GM18520 (cell line): ENCODE results near the gene CDK14.
"Not testable (repeated sequence)": the region's sequence is repeated elsewhere in the genome, so short reads cannot be mapped to it uniquely, and the experiment has no call there.

Source experiments
- ATAC-seq: cut with Tn5 transposase; IDR thresholded peaks from one replicate; pipeline ENCODE4 v1.9.1; 2021; ENCODE audit not compliant: unreplicated experiment

The CDK14 gene

DNA sequence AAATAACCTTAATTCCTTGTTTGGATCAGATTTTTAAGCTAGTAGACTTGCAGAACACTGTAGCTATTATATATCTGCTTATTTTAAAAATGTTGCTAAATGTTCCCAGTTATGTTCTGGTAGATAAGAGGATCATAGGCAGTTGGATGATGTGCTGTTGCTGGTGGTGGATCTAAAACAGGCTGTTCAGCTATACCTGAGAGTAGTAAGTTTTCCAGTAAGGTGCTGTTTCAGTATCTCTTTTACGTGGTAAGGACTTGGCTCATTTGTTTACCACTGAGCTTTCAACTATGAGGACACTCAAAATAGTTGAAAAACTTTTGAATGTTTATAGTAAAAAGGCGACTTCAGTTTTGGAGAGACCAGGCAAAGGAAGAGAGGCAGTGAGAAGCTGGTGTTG is 180.9 kb downstream of the CDK14 start:
- peak; percentile 89 for ATAC-seq

DNA sequence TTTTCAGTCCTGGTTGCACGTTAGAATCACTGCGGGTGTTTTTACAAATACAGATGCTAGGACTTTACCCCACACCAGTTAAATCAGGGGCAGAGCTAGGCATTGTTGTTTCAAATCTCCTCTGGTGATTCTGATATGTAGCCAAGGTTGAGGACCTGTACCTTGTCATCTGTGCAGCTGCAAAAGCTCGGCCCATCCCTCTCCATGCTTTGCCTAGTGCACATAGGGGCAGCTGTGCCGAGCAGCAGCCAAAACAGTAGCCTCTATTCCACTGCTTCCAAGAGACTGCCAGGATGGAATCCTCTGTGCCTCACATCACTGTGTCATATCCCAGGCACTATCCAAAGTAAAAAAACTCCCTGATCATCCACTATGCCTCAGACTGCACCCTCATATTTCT is 181.3 kb downstream of the CDK14 start:
- ATAC-seq = peak; percentile 22

DNA sequence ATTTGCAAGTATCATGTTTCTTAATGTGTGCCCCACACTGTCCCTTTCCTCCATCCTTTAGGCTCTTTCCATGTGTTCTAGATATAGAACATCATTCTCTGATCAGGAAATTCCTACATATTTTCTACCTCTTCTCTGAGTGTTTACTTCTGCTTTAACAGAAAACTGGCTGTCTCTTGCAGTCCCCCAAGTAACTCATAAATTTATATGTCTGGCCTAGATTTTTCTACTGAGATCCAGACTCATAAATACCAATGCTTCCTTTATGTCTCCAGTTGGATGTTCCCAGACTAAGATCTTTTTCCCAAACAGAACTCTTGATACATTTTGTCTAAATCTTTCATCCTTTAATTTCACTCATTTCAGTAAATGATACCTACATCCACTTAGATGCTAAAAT is 181.8 kb downstream of the CDK14 start:
- ATAC-seq = no peak

DNA sequence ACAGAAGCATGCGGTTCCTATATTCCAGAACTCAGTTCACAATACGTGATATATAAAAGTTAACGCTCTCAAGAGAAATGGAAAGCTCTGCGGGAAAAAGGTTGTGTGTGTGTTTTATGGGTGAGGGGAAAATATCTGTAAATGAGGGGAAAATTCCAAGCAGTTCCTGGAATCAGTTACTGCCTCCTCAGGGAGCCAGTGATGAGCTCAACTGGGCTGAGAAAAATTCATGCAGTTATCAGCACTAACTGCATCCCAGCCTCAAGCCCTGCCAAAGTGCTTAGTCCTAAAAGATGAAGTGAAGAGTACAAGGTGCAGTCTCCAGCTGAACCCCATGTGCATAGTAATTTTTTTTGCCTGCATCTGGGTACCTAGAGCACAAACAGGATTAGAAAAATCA is 191.9 kb downstream of the CDK14 start:
- no peak for ATAC-seq

DNA sequence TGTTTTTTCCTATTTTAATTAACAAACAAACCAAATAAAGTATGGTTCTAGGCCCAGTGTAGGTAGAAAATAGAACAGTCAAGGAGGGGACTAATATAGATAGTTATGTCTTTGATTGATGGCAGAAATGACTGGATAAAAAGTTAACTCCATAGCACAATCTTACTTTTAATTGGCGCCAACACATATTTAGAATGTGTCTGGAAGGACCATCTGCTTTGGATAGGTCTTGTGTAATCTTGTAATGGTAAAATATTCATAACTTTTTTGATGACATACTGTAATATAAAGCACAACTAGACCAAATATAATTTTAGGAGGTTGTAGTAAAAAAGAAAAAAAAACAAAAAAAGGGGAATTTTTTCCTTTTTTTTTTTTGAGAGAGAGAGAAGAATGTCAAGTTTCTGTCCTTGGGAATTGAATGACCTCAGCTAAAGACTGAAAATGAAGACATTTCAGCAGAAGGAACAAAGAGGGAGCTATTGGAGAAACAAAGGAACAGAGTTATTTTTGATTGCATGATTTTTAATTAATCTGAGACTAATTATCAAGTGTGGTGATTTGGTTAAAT is 193.7 kb downstream of the CDK14 start:
- ATAC-seq = no peak

DNA sequence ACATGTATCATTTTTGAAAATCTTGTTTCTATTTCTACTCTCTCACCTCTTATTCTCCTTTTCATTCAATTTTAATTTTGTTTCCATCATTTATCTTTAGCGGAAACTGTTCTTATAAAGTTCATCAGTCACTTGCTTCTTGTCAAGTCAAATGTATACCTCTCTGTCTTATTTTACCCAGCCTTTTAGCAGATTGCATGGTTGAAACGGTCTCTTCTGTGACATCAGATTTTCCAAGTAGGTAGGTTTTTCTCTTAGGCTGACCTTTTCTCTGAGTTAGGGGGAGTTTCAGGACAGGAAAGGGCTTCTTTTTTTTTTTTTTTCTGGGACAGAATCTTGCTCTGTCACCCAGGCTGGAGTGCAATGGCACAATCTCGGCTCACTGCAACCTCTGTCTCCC is 195.5 kb downstream of the CDK14 start:
- ATAC-seq = no peak

DNA sequence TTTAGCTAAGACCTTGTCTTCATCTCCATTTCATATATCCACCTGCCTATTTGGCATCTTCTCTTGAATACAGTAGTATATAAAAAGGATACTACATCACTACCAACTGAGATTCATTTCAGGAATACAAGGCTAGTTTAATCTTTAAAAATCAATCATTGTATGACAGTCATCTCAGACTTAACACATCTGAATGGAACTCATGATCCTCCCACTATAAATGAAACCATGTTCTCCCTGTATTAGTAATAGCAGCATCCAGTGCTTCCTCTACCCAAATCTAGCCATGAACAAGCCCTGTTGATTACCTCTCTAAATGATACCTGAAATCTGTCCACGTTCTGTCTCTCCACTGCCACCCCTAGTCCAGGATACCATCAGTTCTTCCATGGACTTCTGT is 196.2 kb downstream of the CDK14 start:
- ATAC-seq = no peak

DNA sequence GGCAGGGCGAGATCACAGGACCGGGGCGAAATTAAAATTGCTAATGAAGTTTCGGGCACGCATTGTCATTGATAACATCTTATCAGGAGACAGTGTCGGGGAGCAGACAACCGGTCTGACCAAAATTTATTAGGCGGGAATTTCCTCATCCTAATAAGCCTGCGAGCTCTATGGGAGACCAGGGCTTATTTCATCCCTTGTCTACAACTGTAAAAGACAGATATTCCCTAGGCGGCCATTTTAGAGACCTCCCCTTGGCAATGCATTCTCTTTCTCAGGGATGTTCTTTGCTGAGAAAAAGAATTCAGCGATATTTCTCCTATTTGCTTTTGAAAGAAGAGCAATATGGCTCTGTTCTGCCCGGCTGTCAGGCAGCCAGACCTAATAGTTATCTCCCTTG is 198.1 kb downstream of the CDK14 start:
- not testable (repeated sequence) for ATAC-seq

DNA sequence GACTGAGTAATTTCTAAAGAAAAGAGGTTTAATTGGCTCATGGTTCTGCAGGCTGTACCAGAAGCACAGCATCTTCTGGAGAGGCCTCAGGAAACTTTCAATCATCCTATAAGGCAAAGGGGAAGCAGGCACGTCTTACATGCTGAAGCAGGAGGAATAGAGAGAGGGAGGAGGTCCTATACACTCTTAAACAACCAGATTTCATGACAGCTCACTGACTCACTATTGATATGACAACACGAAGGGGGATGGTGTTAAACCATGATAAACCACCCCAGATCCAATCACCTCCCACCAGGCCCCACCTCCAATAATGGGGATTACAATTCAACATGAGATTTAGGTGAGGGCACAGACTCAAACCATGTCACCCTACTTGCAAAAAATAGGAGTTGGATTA is 201.5 kb downstream of the CDK14 start:
- ATAC-seq = no peak

DNA sequence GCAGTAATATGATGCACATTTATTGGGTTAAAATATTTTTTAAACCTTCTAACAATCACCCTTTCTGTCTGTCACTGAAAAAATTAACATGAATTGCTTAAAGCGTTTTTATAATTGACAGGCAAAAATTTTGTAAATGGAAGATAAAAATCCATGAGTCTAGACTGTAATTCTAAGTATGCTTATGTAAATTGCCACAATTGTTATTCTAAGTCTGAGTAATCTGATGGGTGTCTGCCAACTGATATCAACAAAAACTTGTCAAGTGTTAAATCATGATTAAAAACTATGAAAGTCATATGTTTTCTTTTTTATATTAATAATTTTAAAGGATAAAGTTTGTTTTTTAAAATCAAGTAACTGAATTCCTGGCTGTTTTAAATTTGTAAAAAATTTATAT is 208.2 kb downstream of the CDK14 start:
- ATAC-seq = no peak

DNA sequence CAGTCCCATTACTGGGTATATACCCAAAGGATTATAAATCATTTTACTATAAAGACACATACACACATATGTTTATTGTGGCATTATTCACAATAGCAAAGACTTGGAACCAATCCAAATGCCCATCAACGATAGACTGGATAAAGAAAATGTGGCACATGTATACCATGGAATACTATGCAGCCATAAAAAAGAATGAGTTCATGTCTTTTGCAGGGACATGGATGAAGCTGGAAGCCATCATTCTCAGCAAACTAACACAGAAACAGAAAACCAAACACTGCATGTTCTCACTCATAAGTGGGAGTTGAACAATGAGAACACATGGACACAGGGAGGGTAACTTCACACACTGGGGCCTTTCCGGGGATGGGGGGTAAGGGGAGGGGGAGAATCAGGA is 219.4 kb downstream of the CDK14 start:
- ATAC-seq = not testable (repeated sequence)

DNA sequence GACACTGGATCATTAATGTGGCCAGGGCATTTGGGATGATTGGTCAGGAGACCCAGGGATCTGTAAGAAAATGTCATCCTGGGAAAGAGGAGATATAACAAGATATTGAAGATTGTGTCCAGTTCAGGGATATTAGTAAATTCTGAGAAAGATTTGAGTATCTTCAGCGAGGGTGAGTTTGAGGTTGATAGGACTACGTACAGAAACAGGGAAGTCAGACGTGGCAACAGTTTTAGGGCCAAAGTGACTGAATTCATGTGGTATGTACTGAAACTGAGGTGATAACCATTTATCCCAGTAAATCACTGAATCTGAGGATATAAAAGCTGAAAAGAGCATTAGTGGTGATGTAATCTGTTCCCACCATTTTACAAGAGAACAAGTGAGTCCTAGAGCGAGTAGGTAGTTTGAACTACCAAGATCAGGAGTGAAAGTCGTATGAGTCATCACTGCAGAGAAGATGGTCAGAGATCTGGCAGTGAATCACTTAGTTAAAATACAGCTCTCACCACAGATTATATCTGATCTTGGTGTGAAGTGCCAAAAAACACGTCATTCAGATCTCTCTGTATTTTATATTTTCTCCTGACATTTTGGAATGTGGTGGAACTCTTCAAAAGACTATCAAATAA is 220.5 kb downstream of the CDK14 start:
- ATAC-seq = peak; percentile 99

DNA sequence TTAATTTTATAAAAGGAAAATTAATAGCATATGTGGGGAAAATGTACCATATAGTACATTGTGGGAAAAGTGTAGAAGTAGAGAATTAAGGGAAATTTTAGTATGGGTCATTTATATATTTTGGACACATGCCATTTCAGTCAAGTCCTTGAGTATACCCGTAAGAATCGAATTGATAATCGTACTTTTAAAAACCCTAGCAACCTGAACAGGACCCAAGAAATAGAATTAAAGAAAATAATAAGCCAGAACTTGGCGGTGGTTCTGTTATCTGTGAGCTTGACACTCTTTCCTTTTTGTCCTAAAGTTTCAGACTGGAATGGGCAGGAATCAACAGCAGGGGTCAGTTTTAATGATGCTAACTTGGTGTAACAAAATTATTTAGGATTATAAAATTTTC is 221.0 kb downstream of the CDK14 start:
- no peak for ATAC-seq

DNA sequence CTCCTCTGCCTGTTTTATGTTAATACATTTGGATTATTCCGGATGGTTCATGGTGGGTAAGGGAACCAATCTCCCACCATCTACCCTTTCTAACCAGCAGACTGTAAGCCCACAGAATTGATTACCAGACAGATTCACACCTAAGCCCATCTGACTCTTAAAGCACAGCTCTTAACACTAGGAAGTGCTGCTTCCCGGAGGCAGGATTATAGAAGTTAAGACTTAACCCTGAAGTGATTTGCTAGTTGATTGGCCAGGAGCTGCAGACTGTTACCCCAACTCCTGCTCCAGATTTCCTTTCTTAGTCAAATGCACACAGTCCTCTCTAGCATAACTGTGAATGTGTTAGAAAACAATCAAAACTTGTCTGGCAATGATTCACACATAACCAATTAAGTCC is 221.7 kb downstream of the CDK14 start:
- ATAC-seq = no peak

DNA sequence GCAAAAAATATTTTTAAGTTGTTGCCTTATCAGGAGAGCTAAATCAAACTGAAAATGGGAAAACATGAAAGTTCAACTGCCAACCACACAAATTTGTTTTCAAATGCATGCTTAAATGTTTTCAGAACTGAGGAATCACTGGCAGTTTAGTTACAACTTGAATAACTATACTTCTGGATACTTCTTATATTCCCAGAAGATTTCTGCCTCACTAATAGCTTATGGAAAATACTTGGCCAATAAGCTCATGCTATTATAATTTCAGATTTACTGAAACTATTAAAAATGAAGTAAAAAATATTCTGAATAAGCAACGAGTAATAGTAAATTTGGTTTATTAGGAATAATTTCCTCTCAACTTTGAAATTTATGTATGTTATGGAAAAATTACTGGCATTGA is 222.2 kb downstream of the CDK14 start:
- no peak for ATAC-seq

DNA sequence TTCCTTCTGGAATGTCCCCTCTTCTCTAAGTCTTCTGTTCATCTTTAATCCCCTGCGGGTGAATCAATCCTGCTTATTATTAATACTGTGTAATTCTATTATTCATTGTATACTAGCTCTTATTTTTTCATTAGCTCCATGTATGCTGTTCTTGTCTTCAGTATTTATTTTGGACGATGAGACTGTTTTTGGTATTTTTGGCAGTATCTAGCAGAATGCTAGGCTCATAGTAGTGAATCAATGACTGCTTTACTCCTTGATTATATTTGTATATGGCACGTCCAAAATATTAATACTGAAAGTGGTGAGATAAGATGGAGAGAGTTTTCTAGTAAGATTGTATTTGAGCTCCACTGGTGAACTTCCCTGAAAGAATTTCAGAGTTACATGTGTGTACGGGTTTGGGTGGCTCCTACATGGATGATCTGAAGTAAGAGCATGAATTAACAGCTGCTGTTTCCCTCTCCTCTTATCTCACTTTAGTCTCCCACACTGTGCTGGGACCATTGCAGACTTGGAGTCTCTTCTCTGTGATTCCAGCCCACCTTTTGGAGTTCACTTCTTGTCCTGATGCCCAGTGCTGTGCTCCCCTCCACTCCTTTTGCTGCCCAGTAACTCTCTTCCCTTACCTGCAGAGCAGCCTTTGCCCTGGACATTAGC is 226.0 kb downstream of the CDK14 start:
- ATAC-seq = no peak

DNA sequence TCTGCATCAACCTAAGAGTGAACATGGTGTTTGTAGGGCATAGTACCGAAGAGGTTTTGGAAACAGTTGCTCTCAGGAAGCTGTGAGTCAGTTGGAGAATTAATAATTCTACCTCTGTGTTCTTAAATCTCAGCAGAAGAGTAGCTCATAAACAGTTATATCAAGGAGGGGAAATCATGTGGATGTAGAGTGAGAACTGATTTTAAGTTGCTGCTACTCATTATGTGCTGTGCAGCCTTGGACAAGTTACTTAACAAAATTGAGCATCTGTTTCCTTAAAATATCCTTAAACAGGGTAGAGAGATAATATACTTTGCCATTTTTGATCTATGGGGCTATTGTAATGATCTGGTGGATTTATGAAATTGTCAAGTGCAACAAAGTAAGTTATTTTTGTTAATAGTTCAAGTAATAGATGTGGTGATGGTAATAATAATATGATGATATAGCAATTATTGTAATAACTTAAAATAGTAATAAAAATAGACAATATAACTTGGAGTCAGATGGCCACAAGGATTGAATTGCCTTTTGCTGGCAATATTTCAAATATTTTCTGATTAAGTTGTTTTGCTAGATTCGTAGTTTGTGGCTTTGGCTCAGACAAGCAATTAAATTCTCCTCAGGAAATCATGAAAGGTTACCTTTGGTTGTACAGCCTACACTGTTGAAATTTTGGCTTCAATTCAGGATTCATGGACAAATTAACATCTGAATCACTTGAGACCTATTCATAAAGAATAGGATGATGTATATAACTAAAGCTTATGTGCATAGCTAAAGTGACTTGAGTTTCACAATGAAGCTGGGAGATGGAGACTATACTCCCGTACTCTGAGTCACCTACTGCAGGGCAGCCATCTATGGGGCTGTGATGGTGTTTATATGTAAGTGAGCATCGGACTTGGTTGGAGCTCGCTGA is 228.5 kb downstream of the CDK14 start:
- ATAC-seq = no peak

DNA sequence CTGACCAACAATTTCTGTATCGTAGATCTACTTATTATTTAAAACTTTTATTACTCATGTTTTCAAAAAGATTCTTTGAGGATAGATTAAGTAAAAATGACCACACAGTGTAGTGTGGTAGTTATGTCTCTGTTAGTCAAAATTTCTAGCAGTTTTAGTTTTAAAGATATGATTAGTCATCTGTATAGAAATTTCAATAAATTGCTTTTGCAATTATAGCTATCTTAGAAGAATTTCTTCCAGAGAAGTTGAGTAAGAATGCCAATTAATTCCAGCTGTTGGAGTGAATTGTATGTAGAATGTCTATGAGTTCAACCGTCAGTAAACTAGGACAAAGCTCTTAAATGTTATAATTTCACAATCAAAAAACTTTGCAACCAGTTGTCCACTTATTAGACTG is 229.7 kb downstream of the CDK14 start:
- no peak for ATAC-seq

DNA sequence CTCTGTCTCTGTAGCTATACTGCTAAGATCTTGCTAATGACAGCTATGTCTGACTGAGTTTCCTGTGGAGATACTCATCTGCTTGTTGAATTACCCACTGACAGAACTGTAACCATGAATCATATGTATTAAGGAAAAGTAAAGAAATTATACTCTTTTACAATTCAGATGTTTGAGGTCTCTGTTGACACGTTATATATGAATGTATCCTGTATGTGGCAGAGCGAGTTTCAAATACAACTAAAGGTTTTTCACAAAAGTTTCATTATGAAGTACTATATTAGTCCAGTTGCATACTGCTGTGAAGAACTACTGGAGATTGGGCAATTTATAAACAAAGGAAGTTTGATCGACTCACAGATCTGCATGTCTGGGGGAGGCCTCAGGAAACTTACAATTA is 232.5 kb downstream of the CDK14 start:
- no peak for ATAC-seq

DNA sequence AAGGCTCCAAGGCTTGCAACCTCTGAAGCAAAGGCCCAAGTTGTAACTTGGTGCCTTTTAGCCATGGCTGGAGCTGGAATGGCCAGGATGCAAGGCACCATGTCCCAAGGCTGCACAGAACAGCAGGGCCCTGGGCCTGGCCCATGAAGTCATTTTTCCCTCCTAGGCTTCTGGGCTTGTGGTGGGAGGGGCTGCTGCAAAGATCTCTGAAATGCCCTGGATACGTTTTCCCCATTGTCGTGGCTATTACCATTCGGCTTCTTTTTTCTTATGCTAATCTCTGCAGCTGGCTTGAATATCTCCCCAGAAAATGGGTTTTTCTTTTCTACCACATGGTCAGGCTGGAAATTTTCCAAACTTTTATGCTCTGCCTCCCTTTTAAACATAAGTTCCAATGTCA is 234.2 kb downstream of the CDK14 start:
- no peak for ATAC-seq

DNA sequence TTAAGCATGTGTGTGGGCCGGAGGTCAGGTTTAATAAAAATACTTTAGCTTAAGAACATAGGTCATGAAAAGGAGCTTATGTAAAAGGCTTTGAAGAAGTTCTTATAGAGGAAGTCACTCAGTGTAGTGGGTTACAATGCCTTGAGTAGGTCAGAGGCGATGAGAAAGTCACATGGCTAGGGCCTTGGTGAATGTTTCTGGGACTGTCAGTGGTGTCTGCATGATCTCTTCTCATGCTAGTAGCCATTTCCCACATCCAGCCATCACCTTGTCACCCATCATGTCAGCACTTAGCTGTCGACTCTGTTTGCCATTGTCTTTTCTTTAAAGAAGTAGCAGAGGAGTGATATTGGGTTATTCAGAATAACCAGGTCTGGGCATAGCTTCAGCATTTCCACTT is 236.6 kb downstream of the CDK14 start:
- no peak for ATAC-seq

DNA sequence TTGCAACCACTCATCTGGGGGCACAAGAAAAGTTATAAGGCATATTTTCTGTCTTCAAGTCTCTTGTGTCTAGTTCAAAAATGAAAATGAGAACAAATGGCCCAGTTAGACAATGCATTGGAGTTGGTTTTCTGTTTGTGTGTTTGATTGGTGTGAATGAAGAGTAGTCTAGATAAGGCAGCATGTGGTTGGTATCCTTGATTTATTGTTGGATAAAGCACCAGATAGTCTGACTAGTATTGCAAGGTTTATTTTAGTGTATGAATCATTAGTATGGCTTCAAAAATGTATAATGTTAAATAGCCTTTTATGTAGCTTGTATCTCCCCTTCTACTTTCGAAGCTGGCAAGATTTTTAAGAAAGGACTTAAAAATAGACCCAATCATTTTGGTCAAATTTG is 237.3 kb downstream of the CDK14 start:
- no peak for ATAC-seq
